Activated CD8-positive, alpha-beta memory T cell treated with anti-CD3 and anti-CD28 coated beads, Interleukin-2, amount 10 ng/mL, durations not matched to agents 7 days and 5 days (primary cell): ENCODE results near the gene ZBTB3. TPM values are rescaled to one million over a fixed set of nuclear protein-coding genes. Genes with fewer than 3 reads are reported as not detected.
"Not testable (repeated sequence)": the region's sequence is repeated elsewhere in the genome, so short reads cannot be mapped to it uniquely, and the experiment has no call there.

Source experiments
- ATAC-seq: fragments of 150-1000 bp; cut with Tn5 transposase; one replicate; pipeline ENCODE4 v1.10.0; 2021; ENCODE audit warnings: moderate library complexity
- CTCF ChIA-PET: fragments of 350-600 bp; sonication (Branson Sonifier 250); formaldehyde crosslinking; loops from one replicate; lab custom pipeline; 2021; ENCODE audit warnings: antibody characterized with exemption; lab: Charles Lee
- DNase-seq: peaks from one replicate; pipeline ENCODE4 v3.0.0-alpha.2; 2020
- H3K27ac Mint-ChIP-seq: one replicate; pipeline ENCODE4 v1.8.0; 2021; ENCODE audit warnings: mild to moderate bottlenecking, mixed read lengths
- H3K27me3 Mint-ChIP-seq: one replicate; pipeline ENCODE4 v1.8.0; 2021; ENCODE audit warnings: mixed read lengths
- H3K36me3 Mint-ChIP-seq: one replicate; pipeline ENCODE4 v1.8.0; 2021; ENCODE audit warnings: mild to moderate bottlenecking, mixed read lengths
- H3K4me1 Mint-ChIP-seq: one replicate; pipeline ENCODE4 v1.8.0; 2021; ENCODE audit warnings: mixed read lengths
- H3K4me3 Mint-ChIP-seq: one replicate; pipeline ENCODE4 v1.8.0; 2021; ENCODE audit warnings: mild to moderate bottlenecking, moderate library complexity, mixed read lengths
- H3K9me3 Mint-ChIP-seq: one replicate; pipeline ENCODE4 v1.8.0; 2022; ENCODE audit warnings: low read depth, mixed read lengths
- total RNA-seq, 2 experiments: library from RNA; stranded (reverse); gene quantifications; one replicate each; pipeline ENCODE4 v1.2.3, GENCODE V29; 2021

Gene ZBTB3
- total RNA-seq, 2 experiments from 2014 or later, result 9.3 to 10.2 TPM

- peaks cover 8% of the 10 kb centered on the region for H3K36me3 Mint-ChIP-seq
- peak overlapping the region; percentile 12 for H3K27ac Mint-ChIP-seq
- H3K4me3 Mint-ChIP-seq, result no peak overlapping the region
- CTCF ChIA-PET, result interaction anchor here (8.5 kb wide), 1 partner anchor 15 kb away, joined by 242 read pairs; the partner anchor contains the start of genes POLR2G and TAF6L
- DNase-seq (no peak), ATAC-seq (no peak)
- no peaks in the 10 kb centered on the region for H3K9me3 Mint-ChIP-seq
- H3K27me3 Mint-ChIP-seq, result no peaks in the 10 kb centered on the region
- H3K4me1 Mint-ChIP-seq, result peaks cover 15% of the 10 kb centered on the region
Observed at GRCh38 chr11:62782753-62783152, 28.8 kb upstream of the ZBTB3 start.

DNA sequence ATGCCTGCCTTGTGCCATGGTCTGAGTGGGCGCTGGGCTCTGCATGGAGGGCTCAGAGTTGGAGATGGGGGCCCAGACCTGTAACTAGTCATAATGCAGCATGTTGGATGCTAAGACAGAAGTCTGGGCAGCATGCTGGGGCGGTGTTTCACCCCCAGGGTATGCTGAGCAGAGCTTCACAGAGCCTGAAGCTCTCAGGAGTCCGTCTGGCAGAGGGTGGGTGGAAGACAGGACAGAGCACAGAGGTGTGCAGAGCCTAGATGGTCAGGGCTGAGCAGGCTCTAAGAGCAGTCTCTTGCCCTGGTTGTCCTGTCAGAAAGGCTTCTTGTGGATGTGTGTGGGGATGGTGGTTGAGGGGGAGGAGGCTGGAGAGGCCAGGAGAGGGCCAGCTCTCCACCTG is 24.5 kb upstream of the ZBTB3 start:
- ATAC-seq (no peak), DNase-seq (no peak)
- CTCF ChIA-PET, result interaction anchor here (1.2 kb wide), 1 partner anchor 9 kb away, joined by 3 read pairs; the partner anchor contains the start of gene TMEM179B
- Mint-ChIP-seq H3K4me1 (peaks cover 25% of the 10 kb centered on the region), H3K4me3 (no peak overlapping the region), H3K36me3 (peaks cover 11% of the 10 kb centered on the region), H3K27ac (peak overlapping the region; percentile 16), H3K9me3 (no peaks in the 10 kb centered on the region), H3K27me3 (no peaks in the 10 kb centered on the region)

DNA sequence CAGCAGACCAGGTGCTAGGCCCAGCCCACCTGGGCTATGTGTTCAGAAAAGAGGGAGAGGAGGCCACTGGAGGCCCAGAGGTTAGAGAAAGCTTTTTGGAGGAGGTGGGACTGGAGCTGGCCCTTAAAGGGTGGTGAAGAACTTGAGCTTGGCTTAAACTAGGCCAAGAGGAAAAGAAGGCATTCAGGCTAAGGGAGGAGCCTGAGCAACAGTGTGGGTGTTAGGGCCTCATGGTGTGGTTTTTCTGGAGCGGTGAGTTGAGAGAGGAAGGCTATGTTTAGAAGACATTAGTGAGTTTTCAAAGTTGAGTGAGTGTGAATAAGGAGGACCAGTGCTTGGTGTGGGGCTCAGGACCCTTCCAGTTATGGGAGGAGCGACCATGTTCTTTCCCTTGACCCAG is 23.4 kb upstream of the ZBTB3 start:
- CTCF ChIA-PET, result interaction anchor here (1.8 to 20.9 kb wide), 3 partner anchors 10 to 16 kb away, joined by 7 to 242 read pairs (median 7); partner anchors contain the start of genes POLR2G and TMEM179B
- Mint-ChIP-seq H3K27ac (peak overlapping the region; percentile 29), H3K4me3 (no peak overlapping the region), H3K36me3 (peaks cover 11% of the 10 kb centered on the region), H3K9me3 (no peaks in the 10 kb centered on the region), H3K4me1 (peaks cover 25% of the 10 kb centered on the region), H3K27me3 (no peaks in the 10 kb centered on the region)
- DNase-seq (no peak), ATAC-seq (no peak)

GRCh38 chr11:62775646-62776045 is 21.7 kb upstream of the ZBTB3 start:
- CTCF ChIA-PET, result interaction anchor here (1.8 to 20.9 kb wide), 3 partner anchors 8 to 14 kb away, joined by 7 to 242 read pairs (median 7); partner anchors contain the start of genes POLR2G and TMEM179B
- Mint-ChIP-seq H3K4me1 (peaks cover 34% of the 10 kb centered on the region), H3K27me3 (no peaks in the 10 kb centered on the region), H3K36me3 (peaks cover 11% of the 10 kb centered on the region), H3K27ac (peak overlapping the region; percentile 6), H3K9me3 (no peaks in the 10 kb centered on the region), H3K4me3 (no peak overlapping the region)
- ATAC-seq (no peak), DNase-seq (no peak)

- Mint-ChIP-seq H3K4me1 (peaks cover 44% of the 10 kb centered on the region), H3K36me3 (peaks cover 11% of the 10 kb centered on the region), H3K27ac (peak overlapping the region; percentile 11), H3K4me3 (no peak overlapping the region), H3K9me3 (no peaks in the 10 kb centered on the region), H3K27me3 (no peaks in the 10 kb centered on the region)
- DNase-seq (no peak), ATAC-seq (no peak)
- CTCF ChIA-PET, result interaction anchor here (0.7 to 20.9 kb wide), 4 partner anchors 13 to 58 kb away, joined by 3 to 242 read pairs (median 3); partner anchors contain the start of genes POLR2G, STX5 and TMEM179B
Observed at GRCh38 chr11:62774407-62774806, 20.4 kb upstream of the ZBTB3 start.

DNA sequence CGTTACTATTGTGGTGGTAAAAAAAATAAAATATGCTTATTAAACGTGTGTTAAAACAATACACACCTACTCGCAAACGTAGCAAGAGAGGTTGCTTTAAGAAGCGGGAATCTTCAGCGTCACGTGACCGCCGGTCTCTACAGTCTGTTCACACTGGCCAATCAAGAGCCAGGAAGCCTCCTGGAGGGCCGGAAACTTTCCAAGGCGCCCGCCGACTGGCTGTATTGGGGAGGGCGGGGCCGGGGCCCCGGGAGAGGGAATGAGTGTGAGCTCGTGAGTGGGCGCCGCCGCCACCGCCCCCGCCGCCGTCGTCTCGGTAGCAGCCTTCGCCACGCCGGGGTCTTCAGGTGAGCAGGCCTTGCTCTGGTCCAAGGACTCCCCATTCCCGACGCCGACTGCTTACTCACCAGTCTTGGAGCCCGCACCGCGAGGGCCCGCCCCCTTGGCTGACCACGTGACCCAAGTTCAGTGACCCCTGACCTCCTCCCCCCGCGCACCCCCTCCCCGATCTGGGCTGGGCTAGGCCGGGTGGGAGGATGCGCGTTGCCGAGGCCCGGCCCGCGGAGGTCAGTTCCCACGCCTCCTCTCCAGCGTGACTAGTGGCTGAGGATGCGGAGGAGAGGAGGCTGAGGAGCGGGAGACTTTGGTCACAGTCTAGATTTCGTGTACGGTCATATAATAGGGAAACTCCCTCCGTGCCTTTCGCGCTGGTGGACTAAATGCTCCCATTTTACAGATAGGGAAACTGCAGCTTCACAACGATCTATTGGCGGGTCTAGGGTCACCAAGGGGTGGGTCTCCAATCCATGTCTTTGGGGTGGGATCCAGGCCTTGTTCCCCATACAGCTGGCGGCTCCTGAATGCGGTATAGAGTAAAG is 17.4 kb upstream of the ZBTB3 start, which contains the start of gene TAF6L:
TAF6L (plus strand) TSS at position 253 of the 878 bp plus-strand sequence. CDS start 4,388 bp downstream, outside the sequence.
- Mint-ChIP-seq H3K4me3 (peak within 1 kb of the TSS; percentile 88), H3K27me3 (no peaks in the 10 kb centered on the region), H3K36me3 (peaks cover 11% of the 10 kb centered on the region), H3K4me1 (peaks cover 32% of the 10 kb centered on the region), H3K9me3 (no peaks in the 10 kb centered on the region), H3K27ac (peak within 1 kb of the TSS; percentile 95)
- DNase-seq (peak; percentile 97), ATAC-seq (peak; percentile 89)
- CTCF ChIA-PET, result interaction anchor here (0.7 to 20.9 kb wide), 15 partner anchors 10 to 347 kb away, joined by 3 to 242 read pairs (median 5); partner anchors contain the start of genes HNRNPUL2, LBHD1, POLR2G and SLC3A2

GRCh38 chr11:62770778-62771143 is 16.8 kb upstream of the ZBTB3 start:
- Mint-ChIP-seq H3K27me3 (no peaks in the 10 kb centered on the region), H3K27ac (peak overlapping the region; percentile 95), H3K4me3 (peak overlapping the region; percentile 88), H3K4me1 (peaks cover 30% of the 10 kb centered on the region), H3K36me3 (peaks cover 14% of the 10 kb centered on the region), H3K9me3 (no peaks in the 10 kb centered on the region)
- ATAC-seq (peak; percentile 2), DNase-seq (peak; percentile 53)
- CTCF ChIA-PET, result interaction anchor here (0.7 to 20.9 kb wide), 14 partner anchors 9 to 346 kb away, joined by 3 to 242 read pairs (median 4); partner anchors contain the start of genes BSCL2, GNG3, HNRNPUL2 and LBHD1

- H3K36me3 Mint-ChIP-seq, H3K27me3 Mint-ChIP-seq, ATAC-seq, H3K9me3 Mint-ChIP-seq, DNase-seq: not testable (repeated sequence)
- CTCF ChIA-PET, result interaction anchor here (0.7 to 20.9 kb wide), 12 partner anchors 7 to 102 kb away, joined by 3 to 242 read pairs (median 6); partner anchors contain the start of genes HNRNPUL2, TAF6L, TMEM179B and TTC9C
- Mint-ChIP-seq H3K4me3 (peak overlapping the region; percentile 95), H3K4me1 (peaks cover 17% of the 10 kb centered on the region), H3K27ac (peak overlapping the region; percentile 79)
Observed at GRCh38 chr11:62760867-62761227, 6.9 kb upstream of the ZBTB3 start.

DNA sequence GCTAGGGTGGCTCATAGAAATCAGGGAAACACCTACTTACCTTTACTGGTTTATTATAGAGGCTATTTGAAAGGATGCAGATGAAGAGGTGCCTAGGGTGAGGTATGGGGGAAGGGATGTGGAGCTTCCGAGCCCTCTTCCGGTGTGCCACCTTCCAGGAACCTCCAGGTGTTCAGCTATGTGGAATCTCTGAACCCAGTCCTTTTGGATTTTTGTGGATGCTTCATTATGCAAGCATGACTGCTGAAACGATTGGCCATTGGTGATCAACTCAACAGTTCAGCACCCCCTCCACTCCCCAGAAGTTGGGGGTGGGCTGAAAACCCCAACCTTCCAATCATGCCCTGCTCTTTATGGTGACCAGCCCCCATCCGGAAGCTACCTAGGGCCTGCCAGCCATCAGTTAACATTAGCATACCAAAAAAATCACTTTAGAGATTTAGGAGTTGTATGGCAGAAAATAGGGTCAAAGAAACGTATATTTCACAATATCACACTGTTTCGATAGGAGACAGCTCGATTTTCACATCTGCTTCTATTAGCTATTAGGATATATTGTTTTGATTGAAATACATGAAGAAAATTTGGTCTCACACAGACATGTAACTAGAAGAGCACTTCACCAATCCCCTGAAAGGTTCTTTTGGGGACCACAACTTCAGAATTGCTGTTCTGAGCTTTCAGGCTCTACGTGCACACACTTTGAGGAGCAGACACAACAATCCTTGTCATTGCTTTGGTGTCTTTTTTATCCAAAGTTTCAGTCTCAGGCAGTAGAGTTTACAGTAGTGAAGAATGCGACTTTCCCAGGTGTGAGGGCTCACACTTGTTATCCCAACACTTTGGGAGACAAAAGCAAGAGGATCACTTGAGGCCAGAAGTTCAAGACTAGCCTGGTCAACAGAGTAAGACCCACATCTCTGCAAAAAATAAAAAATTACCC is 4.2 kb upstream of the ZBTB3 start:
- ATAC-seq (no peak), DNase-seq (no peak)
- CTCF ChIA-PET, result interaction anchor here (1.2 to 20.9 kb wide), 6 partner anchors 10 to 31 kb away, joined by 3 to 242 read pairs (median 4); partner anchors contain the start of genes HNRNPUL2, TAF6L and TMEM179B
- H3K27ac Mint-ChIP-seq, result no peak overlapping the region
- peaks cover 27% of the 10 kb centered on the region for H3K4me1 Mint-ChIP-seq
- no peaks in the 10 kb centered on the region for H3K27me3 Mint-ChIP-seq
- no peak overlapping the region for H3K4me3 Mint-ChIP-seq
- peaks cover 2% of the 10 kb centered on the region for H3K36me3 Mint-ChIP-seq
- H3K9me3 Mint-ChIP-seq, result no peaks in the 10 kb centered on the region

DNA sequence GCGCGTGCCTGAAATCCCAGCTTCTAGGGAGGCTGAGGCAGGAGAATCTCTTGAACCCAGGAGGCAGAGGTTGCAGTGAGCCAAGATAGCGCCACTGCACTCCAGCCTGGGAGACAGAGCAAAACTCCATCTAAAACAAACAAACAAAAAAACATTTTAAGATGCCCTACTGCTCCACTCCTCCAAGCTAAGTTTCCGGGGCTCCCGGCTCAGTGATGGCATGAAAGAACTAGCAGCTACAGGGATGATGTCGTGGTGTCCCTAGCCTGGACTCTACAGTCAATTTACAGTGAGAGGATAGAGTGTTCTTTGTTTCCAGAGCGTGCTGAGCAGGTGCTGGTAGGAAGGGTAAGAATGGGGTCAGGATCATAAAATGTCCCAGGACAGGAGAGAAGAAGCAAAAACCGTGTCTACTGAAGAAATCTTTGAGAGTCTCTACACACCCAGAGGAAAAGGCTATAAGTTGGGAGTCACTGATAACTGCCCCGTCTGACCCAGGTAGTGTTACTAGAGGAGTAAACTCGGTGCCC is 1.2 kb upstream of the ZBTB3 start:
- H3K27me3 Mint-ChIP-seq, result no peaks in the 10 kb centered on the region
- H3K27ac Mint-ChIP-seq, result peak overlapping the region; percentile 2
- ATAC-seq, result no peak
- peaks cover 2% of the 10 kb centered on the region for H3K36me3 Mint-ChIP-seq
- peak overlapping the region; percentile 99 for H3K4me3 Mint-ChIP-seq
- H3K9me3 Mint-ChIP-seq, result no peaks in the 10 kb centered on the region
- DNase-seq, result no peak
- H3K4me1 Mint-ChIP-seq, result peaks cover 24% of the 10 kb centered on the region
- CTCF ChIA-PET, result interaction anchor here (1.1 to 8.2 kb wide), 4 partner anchors 13 to 33 kb away, joined by 3 to 45 read pairs (median 11); partner anchors contain the start of gene TAF6L

- Mint-ChIP-seq H3K4me3 (peak overlapping the region; percentile 99), H3K27ac (peak overlapping the region; percentile 99), H3K36me3 (peaks cover 2% of the 10 kb centered on the region), H3K9me3 (no peaks in the 10 kb centered on the region), H3K27me3 (no peaks in the 10 kb centered on the region), H3K4me1 (peaks cover 37% of the 10 kb centered on the region)
- no peak for DNase-seq
- CTCF ChIA-PET, result interaction anchor here (0.8 to 8.2 kb wide), 18 partner anchors 9 to 329 kb away, joined by 3 to 45 read pairs (median 6); partner anchors contain the start of genes BSCL2, C11orf98, CSKMT and GNG3
- no peak for ATAC-seq
Observed at GRCh38 chr11:62752994-62753735, 795 bp downstream of the ZBTB3 start.
